Osteoblast (primary cell): ENCODE data around the gene GLP1R. TPM values are rescaled to one million over a fixed set of nuclear protein-coding genes. Genes with fewer than 3 reads are reported as not detected.
"Not testable (repeated sequence)": the region's sequence is repeated elsewhere in the genome, so short reads cannot be mapped to it uniquely, and the experiment has no call there.

Experiments
- DNase-seq: peaks from one replicate; pipeline ENCODE4 v3.0.0; 2011; ENCODE audit warnings: low spot score, mixed read lengths; ENCODE audit not compliant: insufficient read length; ENCODE audit errors: missing footprints
- H2AFZ ChIP-seq: 2 replicates; pipeline ENCODE4 v1.6.0; 2011; ENCODE audit warnings: mild to moderate bottlenecking, low read length
- H3K27ac ChIP-seq: 2 replicates; pipeline ENCODE4 v1.5.1; 2011; ENCODE audit warnings: mild to moderate bottlenecking, low read depth, low read length, moderate library complexity
- H3K27me3 ChIP-seq: 2 replicates; pipeline ENCODE4 v1.6.0; 2012; ENCODE audit warnings: mild to moderate bottlenecking, control low read depth, inconsistent platforms, low read length, moderate library complexity; ENCODE audit not compliant: insufficient read depth
- H3K36me3 ChIP-seq: 2 replicates; pipeline ENCODE4 v1.5.1; 2011; ENCODE audit warnings: mild to moderate bottlenecking, low read length, control low read depth, moderate library complexity; ENCODE audit not compliant: insufficient read depth
- H3K4me1 ChIP-seq: 2 replicates; pipeline ENCODE4 v1.5.1; 2011; ENCODE audit warnings: mild to moderate bottlenecking, low read length, control low read depth, moderate library complexity; ENCODE audit not compliant: insufficient read depth
- H3K4me2 ChIP-seq: 2 replicates; pipeline ENCODE4 v1.6.0; 2011; ENCODE audit warnings: mild to moderate bottlenecking, low read length; ENCODE audit not compliant: insufficient read depth
- H3K4me3 ChIP-seq: fragments of 200-600 bp; sonication (generic); 3 replicates; pipeline ENCODE4 v1.5.1; 2012; ENCODE audit warnings: mild to moderate bottlenecking, low read length, inconsistent platforms; ENCODE audit not compliant: insufficient read depth
- H3K79me2 ChIP-seq: 2 replicates; pipeline ENCODE4 v1.6.0; 2012; ENCODE audit warnings: mild to moderate bottlenecking, low read length, control low read depth, inconsistent platforms; ENCODE audit not compliant: insufficient read depth
- H3K9me3 ChIP-seq: 2 replicates; pipeline ENCODE4 v1.5.1; 2011; ENCODE audit warnings: low read depth, low read length, control low read depth
- H4K20me1 ChIP-seq: 2 replicates; pipeline ENCODE4 v1.6.0; 2012; ENCODE audit warnings: mild to moderate bottlenecking, low read length, control low read depth; ENCODE audit not compliant: insufficient read depth
- CTCF ChIP-seq: IDR thresholded peaks from 2 replicates; pipeline ENCODE4 v1.5.1; 2011; ENCODE audit warnings: mild to moderate bottlenecking, low read depth, low read length, moderate library complexity; ENCODE audit errors: extremely low read depth
- total RNA-seq: library from RNA; depleted of rRNA; stranded (reverse); fragments of >200 nt; gene quantifications from 2 replicates; pipeline ENCODE4 v1.2.3, GENCODE V29; 2012

Gene GLP1R
- total RNA-seq, 1 donor, result not detected

GRCh38 chr6:39128832-39129231 is 80.3 kb downstream of the GLP1R start:
- Histone ChIP-seq H4K20me1 (no peaks in the 10 kb centered on the region), H3K4me3 (no peak overlapping the region), H2AFZ (no peak overlapping the region), H3K36me3 (no peaks in the 10 kb centered on the region), H3K9me3 (no peaks in the 10 kb centered on the region), H3K27me3 (no peaks in the 10 kb centered on the region), H3K79me2 (no peaks in the 10 kb centered on the region), H3K4me2 (no peak overlapping the region), H3K4me1 (peaks cover 2% of the 10 kb centered on the region), H3K27ac (no peak overlapping the region)
- DNase-seq, result no peak
- TF ChIP-seq CTCF, result no peak

- no peak overlapping the region for H2AFZ ChIP-seq
- H3K9me3 ChIP-seq, result no peaks in the 10 kb centered on the region
- H3K27ac ChIP-seq, result no peak overlapping the region
- peak; percentile 46 for DNase-seq
- peaks cover 2% of the 10 kb centered on the region for H3K4me1 ChIP-seq
- H3K4me3 ChIP-seq, result no peak overlapping the region
- no peaks in the 10 kb centered on the region for H4K20me1 ChIP-seq
- no peak overlapping the region for H3K4me2 ChIP-seq
- H3K36me3 ChIP-seq, result no peaks in the 10 kb centered on the region
- no peaks in the 10 kb centered on the region for H3K79me2 ChIP-seq
- TF ChIP-seq CTCF, result no peak
- H3K27me3 ChIP-seq, result no peaks in the 10 kb centered on the region
These were observed 82.1 kb downstream of the GLP1R start for GRCh38 chr6:39130691-39131090.

- H3K27ac ChIP-seq, DNase-seq, H2AFZ ChIP-seq, H3K9me3 ChIP-seq, H3K79me2 ChIP-seq, H3K27me3 ChIP-seq, H3K4me1 ChIP-seq, H3K4me3 ChIP-seq, H4K20me1 ChIP-seq, H3K4me2 ChIP-seq, H3K36me3 ChIP-seq: not testable (repeated sequence)
These were observed 86.2 kb downstream of the GLP1R start for GRCh38 chr6:39134761-39135160.

GRCh38 chr6:39136207-39136606 is 87.6 kb downstream of the GLP1R start:
- H3K36me3 ChIP-seq, H4K20me1 ChIP-seq, H3K27ac ChIP-seq, H3K79me2 ChIP-seq, H3K4me2 ChIP-seq, H3K27me3 ChIP-seq, DNase-seq, H3K9me3 ChIP-seq, H3K4me3 ChIP-seq, H2AFZ ChIP-seq, H3K4me1 ChIP-seq: not testable (repeated sequence)

GRCh38 chr6:39137245-39137644 is 88.7 kb downstream of the GLP1R start:
- Histone ChIP-seq H3K4me3 (no peak overlapping the region), H3K27me3 (no peaks in the 10 kb centered on the region), H3K9me3 (no peaks in the 10 kb centered on the region), H4K20me1 (no peaks in the 10 kb centered on the region), H3K27ac (no peak overlapping the region), H3K79me2 (no peaks in the 10 kb centered on the region), H2AFZ (no peak overlapping the region), H3K4me1 (no peaks in the 10 kb centered on the region), H3K36me3 (no peaks in the 10 kb centered on the region), H3K4me2 (no peak overlapping the region)
- DNase-seq, result no peak
- no peak for TF ChIP-seq CTCF

Other genes with a start within 250 kb of the GLP1R start
- 29.8 and 31.1 TPM in 2 replicates for gene SAYSD1, start 66.4 kb downstream of the GLP1R start, total RNA-seq
- gene KCNK5, start 180.7 kb downstream of the GLP1R start, total RNA-seq, result not detected in 2 replicates